Type B pancreatic cell (in vitro differentiated cells): Measurements from ENCODE around the gene PTPN13. TPM values are rescaled to one million over a fixed set of nuclear protein-coding genes. Genes with fewer than 3 reads are reported as not detected.

Experiments used
- DNase-seq: peaks from one replicate; pipeline ENCODE4 v3.0.0; 2021; ENCODE audit warnings: mixed read lengths; ENCODE audit not compliant: unreplicated experiment; ENCODE audit errors: extremely low spot score
- H3K27ac Mint-ChIP-seq: 2 replicates; pipeline ENCODE4 v1.8.0; 2021; ENCODE audit warnings: mild to moderate bottlenecking, mixed read lengths
- H3K27me3 Mint-ChIP-seq: 2 replicates; pipeline ENCODE4 v1.8.0; 2021; ENCODE audit warnings: mixed read lengths
- H3K36me3 Mint-ChIP-seq: 2 replicates; pipeline ENCODE4 v1.8.0; 2021; ENCODE audit warnings: mixed read lengths
- H3K4me1 Mint-ChIP-seq: one replicate; pipeline ENCODE4 v1.8.0; 2021; ENCODE audit warnings: mixed read lengths; ENCODE audit not compliant: unreplicated experiment
- H3K4me3 Mint-ChIP-seq: 2 replicates; pipeline ENCODE4 v1.8.0; 2021; ENCODE audit warnings: mild to moderate bottlenecking, mixed read lengths
- H3K9me3 Mint-ChIP-seq: 2 replicates; pipeline ENCODE4 v1.8.0; 2021; ENCODE audit warnings: mixed read lengths
- total RNA-seq: library from RNA; stranded (reverse); gene quantifications from 2 replicates; pipeline ENCODE4 v1.2.1, GENCODE V29; 2021; ENCODE audit warnings: low replicate concordance
- TF ChIP-seq, protein P1 (sequence below): fragments of 200-600 bp; sonication (generic); conservative IDR thresholded peaks from 2 replicates; pipeline ENCODE4 v1.5.0; 2021; ENCODE audit warnings: antibody characterized with exemption, mild to moderate bottlenecking

Gene PTPN13
- total RNA-seq, 1 donor from 2014 or later, result 69.0 TPM

DNA sequence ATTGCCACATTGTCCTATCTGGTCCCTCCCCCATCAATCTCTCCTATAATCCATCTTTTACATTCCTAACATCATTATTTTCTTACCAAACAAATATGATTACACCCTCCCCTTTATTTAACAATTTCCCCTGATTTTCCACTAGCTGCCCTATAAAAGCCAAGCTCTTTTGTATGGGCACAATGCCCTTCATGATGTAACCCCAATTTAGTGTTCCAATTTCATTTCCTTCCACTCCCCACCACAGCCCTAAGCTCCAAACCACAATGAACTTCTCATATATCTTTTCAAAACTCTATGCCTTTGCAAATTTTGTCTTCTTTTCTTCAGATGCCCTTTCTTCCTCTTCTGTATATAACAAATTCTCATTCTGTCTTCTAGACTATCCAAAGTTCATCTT lies 39.5 kb upstream of the PTPN13 start:
- Mint-ChIP-seq H3K4me1 (peaks cover 13% of the 10 kb centered on the region), H3K9me3 (no peaks in the 10 kb centered on the region), H3K27me3 (no peaks in the 10 kb centered on the region), H3K27ac (no peak overlapping the region), H3K36me3 (no peaks in the 10 kb centered on the region), H3K4me3 (no peak overlapping the region)
- no peak for DNase-seq
- TF ChIP-seq, protein P1, sequence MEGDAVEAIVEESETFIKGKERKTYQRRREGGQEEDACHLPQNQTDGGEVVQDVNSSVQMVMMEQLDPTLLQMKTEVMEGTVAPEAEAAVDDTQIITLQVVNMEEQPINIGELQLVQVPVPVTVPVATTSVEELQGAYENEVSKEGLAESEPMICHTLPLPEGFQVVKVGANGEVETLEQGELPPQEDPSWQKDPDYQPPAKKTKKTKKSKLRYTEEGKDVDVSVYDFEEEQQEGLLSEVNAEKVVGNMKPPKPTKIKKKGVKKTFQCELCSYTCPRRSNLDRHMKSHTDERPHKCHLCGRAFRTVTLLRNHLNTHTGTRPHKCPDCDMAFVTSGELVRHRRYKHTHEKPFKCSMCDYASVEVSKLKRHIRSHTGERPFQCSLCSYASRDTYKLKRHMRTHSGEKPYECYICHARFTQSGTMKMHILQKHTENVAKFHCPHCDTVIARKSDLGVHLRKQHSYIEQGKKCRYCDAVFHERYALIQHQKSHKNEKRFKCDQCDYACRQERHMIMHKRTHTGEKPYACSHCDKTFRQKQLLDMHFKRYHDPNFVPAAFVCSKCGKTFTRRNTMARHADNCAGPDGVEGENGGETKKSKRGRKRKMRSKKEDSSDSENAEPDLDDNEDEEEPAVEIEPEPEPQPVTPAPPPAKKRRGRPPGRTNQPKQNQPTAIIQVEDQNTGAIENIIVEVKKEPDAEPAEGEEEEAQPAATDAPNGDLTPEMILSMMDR, result no peak

DNA sequence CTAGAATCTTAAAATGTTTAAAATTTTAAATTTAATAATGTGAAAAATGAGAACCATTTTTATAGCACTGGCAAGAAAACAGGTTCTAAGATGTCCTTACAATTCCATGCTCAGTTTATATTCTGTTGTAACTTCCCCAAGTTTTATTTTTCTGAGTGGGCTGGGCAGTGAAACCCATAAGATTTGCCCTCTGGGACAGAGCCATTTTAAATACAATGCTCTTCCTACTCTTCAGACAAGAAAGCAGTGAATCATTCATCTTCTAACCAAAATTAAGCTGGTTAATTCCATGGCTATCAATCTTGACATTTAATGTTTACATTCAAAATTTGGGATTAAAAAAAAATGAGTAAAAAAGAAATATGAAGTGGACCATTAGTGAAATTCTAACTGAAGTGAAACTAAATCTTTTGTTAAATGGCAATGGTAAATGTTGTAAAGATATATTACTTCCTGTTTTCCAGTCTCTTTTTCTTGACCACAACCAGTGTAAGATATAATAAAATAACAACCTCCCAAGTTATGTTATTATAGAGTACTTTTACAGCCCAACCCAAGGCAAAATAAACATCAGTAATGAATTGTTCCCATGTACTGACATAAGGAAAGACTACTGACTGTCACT lies 37.2 kb upstream of the PTPN13 start:
- H3K27me3 Mint-ChIP-seq, result peaks cover 3% of the 10 kb centered on the region
- no peaks in the 10 kb centered on the region for H3K9me3 Mint-ChIP-seq
- no peak for DNase-seq
- peak overlapping the region; percentile 15 for H3K4me3 Mint-ChIP-seq
- TF ChIP-seq, protein P1, result no peak
- H3K36me3 Mint-ChIP-seq, result no peaks in the 10 kb centered on the region
- H3K4me1 Mint-ChIP-seq, result peaks cover 28% of the 10 kb centered on the region
- H3K27ac Mint-ChIP-seq, result peak overlapping the region; percentile 64

DNA sequence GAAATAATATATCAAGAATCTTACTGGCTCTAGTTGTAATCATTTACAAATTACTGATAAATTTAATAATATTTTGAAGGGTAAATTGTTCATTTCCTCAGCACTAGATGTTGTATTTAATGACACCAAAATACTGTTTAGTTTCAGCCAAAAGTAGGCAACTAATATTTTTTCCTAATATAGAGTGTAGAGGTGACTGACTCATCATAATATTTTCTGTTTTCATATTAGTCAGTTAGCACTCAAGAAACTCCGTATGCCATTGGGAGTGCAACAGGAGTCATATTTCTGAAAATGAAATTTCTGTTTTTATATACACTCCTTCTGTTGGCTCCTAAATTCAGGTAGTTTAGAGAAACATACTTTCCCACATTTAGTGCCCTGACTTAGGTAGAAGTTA lies 36.6 kb upstream of the PTPN13 start:
- Mint-ChIP-seq H3K27me3 (peaks cover 3% of the 10 kb centered on the region), H3K4me1 (peaks cover 28% of the 10 kb centered on the region), H3K9me3 (no peaks in the 10 kb centered on the region), H3K27ac (no peak overlapping the region), H3K4me3 (no peak overlapping the region), H3K36me3 (no peaks in the 10 kb centered on the region)
- no peak for DNase-seq
- TF ChIP-seq, protein P1, result no peak

DNA sequence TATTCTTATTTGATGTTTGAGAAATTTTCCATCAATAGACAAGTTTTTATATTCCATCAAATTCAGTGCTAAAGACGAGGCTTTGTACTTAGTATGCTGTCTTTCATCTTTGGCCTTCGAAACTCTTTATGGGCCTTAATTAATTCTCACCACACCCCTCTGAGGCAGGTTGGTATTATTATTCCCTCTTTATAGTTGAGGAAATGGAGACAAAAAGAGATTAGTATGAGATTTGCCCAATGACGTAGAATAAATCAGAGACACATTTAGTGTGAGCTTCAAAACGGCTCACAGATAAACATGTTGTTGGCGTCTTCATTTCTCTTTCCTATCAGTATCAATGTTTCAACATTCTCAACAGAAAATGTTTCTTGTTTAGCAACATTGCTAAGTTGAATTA lies 35.9 kb upstream of the PTPN13 start:
- H3K9me3 Mint-ChIP-seq, result no peaks in the 10 kb centered on the region
- H3K36me3 Mint-ChIP-seq, result no peaks in the 10 kb centered on the region
- H3K27ac Mint-ChIP-seq, result peak overlapping the region; percentile 24
- H3K4me3 Mint-ChIP-seq, result no peak overlapping the region
- no peak for DNase-seq
- TF ChIP-seq, protein P1, result no peak
- peaks cover 3% of the 10 kb centered on the region for H3K27me3 Mint-ChIP-seq
- H3K4me1 Mint-ChIP-seq, result peaks cover 22% of the 10 kb centered on the region

DNA sequence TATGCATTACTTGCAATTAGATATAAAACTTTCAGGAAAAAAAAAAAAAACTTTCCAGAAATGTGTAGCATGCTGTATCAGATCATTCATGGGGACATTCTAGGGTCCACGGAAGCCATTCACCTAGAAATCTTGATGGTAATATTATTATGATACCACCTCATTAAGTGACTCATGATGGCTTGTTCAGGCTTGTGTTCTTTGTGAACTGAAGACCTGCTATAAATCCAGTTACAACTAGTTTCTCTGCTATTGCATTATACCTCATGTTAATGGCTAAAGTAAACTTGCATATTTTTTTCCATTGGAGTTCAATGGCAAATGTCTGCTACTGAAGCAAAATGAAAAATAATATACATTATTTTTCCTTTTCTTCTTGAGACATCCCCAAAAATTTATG lies 35.3 kb upstream of the PTPN13 start:
- H3K36me3 Mint-ChIP-seq, result no peaks in the 10 kb centered on the region
- peaks cover 3% of the 10 kb centered on the region for H3K27me3 Mint-ChIP-seq
- no peaks in the 10 kb centered on the region for H3K9me3 Mint-ChIP-seq
- TF ChIP-seq, protein P1, result no peak
- no peak overlapping the region for H3K4me3 Mint-ChIP-seq
- H3K27ac Mint-ChIP-seq, result peak overlapping the region; percentile 24
- DNase-seq, result no peak
- H3K4me1 Mint-ChIP-seq, result peaks cover 22% of the 10 kb centered on the region

DNA sequence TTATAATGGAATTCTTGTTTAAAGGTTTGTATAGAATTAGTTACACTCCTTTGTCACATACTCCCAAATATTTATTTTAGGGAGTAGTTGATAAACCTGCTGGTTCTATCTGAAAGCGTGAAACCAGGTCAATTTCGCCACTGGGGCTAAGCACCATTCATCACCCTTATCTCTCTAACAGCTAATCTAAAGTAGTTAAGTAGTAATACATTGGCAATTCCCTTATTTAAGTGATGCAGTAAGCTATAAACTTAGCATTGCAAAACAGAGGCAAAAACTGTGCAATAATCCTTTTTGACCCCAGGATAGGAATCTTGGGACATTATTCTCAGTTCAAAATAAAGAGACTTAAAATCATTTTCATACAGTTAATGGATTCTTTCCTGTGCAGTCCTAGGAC lies 33.7 kb upstream of the PTPN13 start:
- Mint-ChIP-seq H3K27me3 (peaks cover 3% of the 10 kb centered on the region), H3K9me3 (peaks cover 4% of the 10 kb centered on the region), H3K36me3 (no peaks in the 10 kb centered on the region), H3K27ac (peak overlapping the region; percentile 32), H3K4me1 (peaks cover 22% of the 10 kb centered on the region), H3K4me3 (peak overlapping the region; percentile 14)
- DNase-seq, result no peak
- TF ChIP-seq, protein P1, result peak; percentile 5
